ENCODE results near the gene MAPK1. TPM values are rescaled to one million over a fixed set of nuclear protein-coding genes. Genes with fewer than 3 reads are reported as not detected.
"Not testable (repeated sequence)": the region's sequence is repeated elsewhere in the genome, so short reads cannot be mapped to it uniquely, and the experiment has no call there.

The MAPK1 gene
- total RNA-seq, 1 donor from 2014 or later: 37.2 TPM

DNA sequence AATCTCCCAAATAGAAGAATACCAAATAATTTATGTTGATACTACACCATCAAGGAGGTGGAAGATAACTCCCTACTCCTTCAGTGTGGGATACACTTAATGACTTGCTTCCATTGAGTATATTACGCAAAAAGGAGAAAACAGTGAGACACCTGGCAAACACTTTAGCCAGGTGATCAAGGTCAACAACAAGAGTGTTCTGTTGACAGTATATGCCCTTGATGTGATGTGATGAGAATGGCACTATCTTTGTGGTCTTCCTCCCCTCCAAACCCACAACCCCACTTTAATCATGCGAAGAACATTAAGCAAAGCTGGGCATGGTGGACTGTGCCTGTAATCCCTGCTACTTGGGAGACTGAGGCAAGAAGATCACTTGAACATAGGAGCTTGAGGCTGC lies 26.0 kb downstream of the MAPK1 start:
- no peaks in the 10 kb centered on the region for H3K36me3 ChIP-seq (ENCODE audit: control insufficient read depth, insufficient read depth, low read length)
- TF ChIP-seq, protein P1, sequence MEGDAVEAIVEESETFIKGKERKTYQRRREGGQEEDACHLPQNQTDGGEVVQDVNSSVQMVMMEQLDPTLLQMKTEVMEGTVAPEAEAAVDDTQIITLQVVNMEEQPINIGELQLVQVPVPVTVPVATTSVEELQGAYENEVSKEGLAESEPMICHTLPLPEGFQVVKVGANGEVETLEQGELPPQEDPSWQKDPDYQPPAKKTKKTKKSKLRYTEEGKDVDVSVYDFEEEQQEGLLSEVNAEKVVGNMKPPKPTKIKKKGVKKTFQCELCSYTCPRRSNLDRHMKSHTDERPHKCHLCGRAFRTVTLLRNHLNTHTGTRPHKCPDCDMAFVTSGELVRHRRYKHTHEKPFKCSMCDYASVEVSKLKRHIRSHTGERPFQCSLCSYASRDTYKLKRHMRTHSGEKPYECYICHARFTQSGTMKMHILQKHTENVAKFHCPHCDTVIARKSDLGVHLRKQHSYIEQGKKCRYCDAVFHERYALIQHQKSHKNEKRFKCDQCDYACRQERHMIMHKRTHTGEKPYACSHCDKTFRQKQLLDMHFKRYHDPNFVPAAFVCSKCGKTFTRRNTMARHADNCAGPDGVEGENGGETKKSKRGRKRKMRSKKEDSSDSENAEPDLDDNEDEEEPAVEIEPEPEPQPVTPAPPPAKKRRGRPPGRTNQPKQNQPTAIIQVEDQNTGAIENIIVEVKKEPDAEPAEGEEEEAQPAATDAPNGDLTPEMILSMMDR (IDR thresholded peaks at IDR 0.05; ENCODE audit: insufficient read depth, low read length, poor library complexity, severe bottlenecking): no peak
- no peaks in the 10 kb centered on the region for H3K27me3 ChIP-seq (ENCODE audit: control insufficient read depth, insufficient read depth, low read length)
- DNase-seq (ENCODE audit: low read depth): no peak
- H3K4me3 ChIP-seq (ENCODE audit: low read depth, low read length): no peak overlapping the region

DNA sequence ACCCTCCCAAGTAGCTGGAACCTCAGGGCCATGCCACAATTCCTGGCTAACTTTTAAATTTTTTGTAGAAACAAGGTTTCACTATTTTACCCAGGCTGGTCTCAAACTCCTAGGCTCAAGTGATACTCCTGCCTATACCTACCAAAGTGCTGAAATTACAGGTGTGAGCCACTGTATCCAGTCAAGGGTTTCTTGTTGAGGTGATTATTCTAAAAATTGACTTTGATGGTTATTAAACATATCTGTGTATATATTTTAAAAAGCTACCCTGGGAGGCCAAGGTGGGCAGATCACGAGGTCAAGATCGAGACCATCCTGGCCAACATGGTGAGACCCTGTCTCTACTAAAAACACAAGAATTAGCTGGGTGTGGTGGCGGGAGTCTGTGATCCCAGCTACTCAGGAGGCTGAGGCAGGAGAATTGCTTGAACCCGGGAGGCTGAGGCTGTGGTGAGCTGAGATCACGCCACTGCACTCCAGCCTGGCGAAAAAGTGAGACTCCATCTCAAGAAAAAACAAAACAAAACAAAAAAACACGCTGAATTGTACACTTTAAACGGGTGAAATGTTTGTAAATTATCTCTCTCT lies 27.1 kb downstream of the MAPK1 start:
- H3K4me3 ChIP-seq (ENCODE audit: low read depth, low read length): no peak overlapping the region
- H3K36me3 ChIP-seq (ENCODE audit: control insufficient read depth, insufficient read depth, low read length): no peaks in the 10 kb centered on the region
- TF ChIP-seq, protein P1 (IDR thresholded peaks at IDR 0.05; ENCODE audit: insufficient read depth, low read length, poor library complexity, severe bottlenecking): no peak
- H3K27me3 ChIP-seq (ENCODE audit: control insufficient read depth, insufficient read depth, low read length): no peaks in the 10 kb centered on the region
- DNase-seq (ENCODE audit: low read depth): no peak

DNA sequence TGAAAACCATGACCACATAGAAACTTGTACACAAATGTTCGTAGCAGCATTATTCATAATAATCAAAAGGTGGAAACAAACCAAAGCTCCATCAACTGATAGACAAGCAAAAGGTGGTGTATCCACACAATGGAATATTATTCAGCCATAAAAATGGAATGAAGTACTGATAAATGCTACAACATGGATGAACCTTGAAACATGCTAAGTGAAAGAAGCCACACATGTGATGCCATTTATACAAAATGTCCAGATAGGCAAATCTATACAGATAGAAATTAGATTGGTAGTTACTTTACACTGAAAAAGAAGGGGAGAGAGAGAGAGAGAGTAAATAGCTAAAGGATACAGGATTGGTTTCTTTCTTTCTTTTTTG lies 27.7 kb downstream of the MAPK1 start:
- DNase-seq (ENCODE audit: low read depth): no peak
- H3K36me3 ChIP-seq (ENCODE audit: control insufficient read depth, insufficient read depth, low read length): no peaks in the 10 kb centered on the region
- TF ChIP-seq, protein P1 (IDR thresholded peaks at IDR 0.05; ENCODE audit: insufficient read depth, low read length, poor library complexity, severe bottlenecking): no peak

DNA sequence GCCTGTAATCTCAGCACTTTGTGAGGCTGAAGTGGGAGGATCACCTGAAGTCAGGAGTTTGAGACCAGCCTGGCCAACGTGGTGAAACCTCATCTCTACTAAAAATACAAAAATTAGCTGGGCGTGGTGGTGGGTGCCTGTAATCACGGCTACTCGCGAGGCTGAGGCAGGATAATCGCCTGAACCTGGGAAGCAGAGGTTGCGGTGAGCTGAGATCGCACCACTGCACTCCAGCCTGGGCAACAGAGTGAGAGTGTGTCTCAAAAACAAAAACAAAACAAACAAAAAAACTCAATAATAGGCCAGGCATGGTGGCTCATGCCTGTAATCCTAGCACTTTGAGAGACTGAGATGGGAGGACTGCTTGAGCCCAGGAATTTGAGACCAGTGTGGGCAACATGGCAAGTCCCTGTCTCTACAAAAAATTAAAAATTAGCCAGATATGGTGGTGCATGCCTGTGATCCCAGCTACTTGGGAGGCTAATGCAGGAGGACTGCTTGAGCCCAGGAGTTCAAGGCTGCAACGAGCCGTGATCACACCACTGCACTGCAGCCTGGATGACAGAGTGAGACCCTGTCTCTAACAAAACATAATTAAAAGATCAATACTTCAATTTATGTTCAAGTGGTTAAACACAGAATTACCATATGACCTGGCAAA lies 28.2 kb downstream of the MAPK1 start:
- not testable (repeated sequence) for H3K4me3 ChIP-seq (ENCODE audit: low read depth, low read length); H3K36me3 ChIP-seq (ENCODE audit: control insufficient read depth, insufficient read depth, low read length); DNase-seq (ENCODE audit: low read depth); H3K27me3 ChIP-seq (ENCODE audit: control insufficient read depth, insufficient read depth, low read length)

More for the DNA sequence above, 27.7 kb downstream of the MAPK1 start:
- no peaks in the 10 kb centered on the region for H3K27me3 ChIP-seq (ENCODE audit: control insufficient read depth, insufficient read depth, low read length)
- no peak overlapping the region for H3K4me3 ChIP-seq (ENCODE audit: low read depth, low read length)

DNA sequence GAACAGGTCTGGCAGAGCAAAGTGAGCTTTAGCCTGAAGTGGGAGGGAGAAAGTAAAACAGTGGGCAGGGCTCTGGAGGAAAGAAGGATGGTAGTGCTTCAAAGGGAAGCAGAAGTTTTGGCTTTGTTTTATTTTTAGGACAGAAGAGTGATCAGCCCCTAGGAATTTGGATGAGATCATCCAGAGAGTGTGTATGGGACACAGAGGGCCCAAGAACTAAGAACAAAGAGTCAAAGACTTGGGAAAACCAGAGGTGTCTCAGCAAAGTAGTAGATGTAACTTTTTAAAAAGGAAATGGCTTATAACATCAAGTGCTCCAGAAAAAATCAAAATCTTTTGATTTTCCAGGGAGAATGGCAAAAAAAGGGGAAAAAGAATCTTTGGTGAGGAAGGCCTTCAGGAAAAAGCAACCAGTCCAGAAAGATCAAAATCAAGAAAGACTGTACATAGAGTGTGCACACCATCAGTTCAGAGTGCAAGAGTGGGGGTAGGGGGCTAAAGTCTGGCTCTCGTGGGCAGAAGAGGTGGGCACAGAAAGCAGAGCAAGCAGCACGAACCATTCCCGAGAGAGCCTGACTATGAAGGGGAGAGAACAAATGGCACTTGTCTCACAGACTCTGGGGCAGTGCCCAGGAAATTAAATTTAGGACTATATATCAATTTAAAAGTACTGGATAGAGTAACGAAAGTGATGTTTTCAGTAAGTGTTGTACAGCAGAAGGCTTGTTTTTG lies 30.0 kb downstream of the MAPK1 start:
- peak; percentile 69 for DNase-seq (ENCODE audit: low read depth)

DNA sequence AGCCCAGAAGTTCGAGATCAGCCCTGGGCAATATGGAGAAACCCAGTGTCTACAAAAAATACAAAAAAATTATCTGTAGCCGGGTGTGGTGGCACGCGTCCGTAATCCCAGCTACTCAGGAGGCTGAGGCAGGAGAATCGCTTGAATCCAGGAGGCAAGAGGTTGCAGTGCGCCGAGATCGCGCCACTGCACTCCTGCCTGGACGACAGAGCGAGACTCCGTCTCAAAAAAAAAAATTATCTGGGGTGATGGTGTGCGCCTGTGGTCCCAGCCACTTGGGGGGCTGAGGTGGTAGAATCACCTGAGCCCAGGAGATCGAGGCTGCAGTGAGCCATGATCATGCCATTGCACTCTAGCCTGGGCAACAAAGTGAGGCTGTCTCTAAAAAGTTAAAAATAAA lies 31.0 kb downstream of the MAPK1 start:
- not testable (repeated sequence) for DNase-seq (ENCODE audit: low read depth); H3K4me3 ChIP-seq (ENCODE audit: low read depth, low read length); H3K36me3 ChIP-seq (ENCODE audit: control insufficient read depth, insufficient read depth, low read length); H3K27me3 ChIP-seq (ENCODE audit: control insufficient read depth, insufficient read depth, low read length)

More for the DNA sequence above, 30.0 kb downstream of the MAPK1 start:
- Histone ChIP-seq H3K27me3 (ENCODE audit: control insufficient read depth, insufficient read depth, low read length) (no peaks in the 10 kb centered on the region), H3K36me3 (ENCODE audit: control insufficient read depth, insufficient read depth, low read length) (no peaks in the 10 kb centered on the region), H3K4me3 (ENCODE audit: low read depth, low read length) (no peak overlapping the region)
- TF ChIP-seq, protein P1 (IDR thresholded peaks at IDR 0.05; ENCODE audit: insufficient read depth, low read length, poor library complexity, severe bottlenecking): no peak

Measured in kidney epithelial cell (primary cell).